ENCODE data around the gene DPP6. TPM values are rescaled to one million over a fixed set of nuclear protein-coding genes. Genes with fewer than 3 reads are reported as not detected.

DPP6 gene
- polyA plus RNA-seq, 1 donor (not counting 4 experiments of a cell fraction or from before 2014, with no cell fraction given), result not detected

DNA sequence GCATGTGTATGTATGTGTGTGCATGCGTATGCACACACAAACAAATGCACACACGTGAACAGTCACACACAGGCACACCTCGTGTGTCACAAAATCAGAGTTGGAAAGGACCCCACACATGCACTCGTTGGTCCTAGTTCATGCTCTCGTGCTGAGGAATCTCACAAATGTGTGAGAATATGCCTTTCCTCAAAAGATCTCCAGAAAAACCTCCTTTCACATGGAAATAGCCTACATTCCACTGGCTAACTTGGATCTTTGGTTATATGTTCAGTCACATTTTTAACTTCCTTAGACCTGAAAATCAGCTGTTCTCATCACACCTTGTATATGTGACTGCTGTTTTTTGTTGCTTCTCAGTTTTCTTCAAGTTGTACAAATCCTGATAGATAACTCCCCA, 256.7 kb downstream of the DPP6 start:
- Histone ChIP-seq H3K4me1 (ENCODE audit: control insufficient read depth, extremely low read depth, insufficient read depth, low read length) (no peaks in the 10 kb centered on the region), H3K4me2 (ENCODE audit: control insufficient read depth, extremely low read depth, insufficient read depth, low read depth, low read length) (no peak overlapping the region), H3K36me3 (ENCODE audit: control insufficient read depth in 2 of 2, extremely low read depth in 1 of 2, insufficient read depth in 2 of 2, low read length in 2 of 2) (no peaks in the 10 kb centered on the region), H3K9me3 (ENCODE audit: control insufficient read depth, low read depth, low read length) (no peaks in the 10 kb centered on the region), H3K9me1 (ENCODE audit: control insufficient read depth, extremely low read depth, insufficient read depth, low read length) (no peaks in the 10 kb centered on the region), H3K79me2 (ENCODE audit: control insufficient read depth, insufficient read depth, low read length) (no peaks in the 10 kb centered on the region), H3K27ac (ENCODE audit: control insufficient read depth, insufficient read depth, low read length) (no peak overlapping the region), H3K9ac (ENCODE audit: control insufficient read depth, extremely low read depth, insufficient read depth, low read length) (no peak overlapping the region), H3K27me3 (ENCODE audit: control insufficient read depth, extremely low read depth, insufficient read depth, low read length) (no peaks in the 10 kb centered on the region), H3K4me3 (ENCODE audit: control insufficient read depth in 2 of 3, extremely low read depth in 1 of 3, insufficient read depth in 2 of 3, low read depth in 1 of 3, low read length in 3 of 3) (no peak overlapping the region), H2AFZ (ENCODE audit: control insufficient read depth, low read length) (no peak overlapping the region), H4K20me1 (ENCODE audit: control insufficient read depth, extremely low read depth, insufficient read depth, low read length) (no peaks in the 10 kb centered on the region)
- dilution Hi-C loops (cut with MboI; ENCODE audit: extremely low pct_ligation_motif_present, low sequenced_read_pairs), result no loop called here
- TF ChIP-seq, protein P1, sequence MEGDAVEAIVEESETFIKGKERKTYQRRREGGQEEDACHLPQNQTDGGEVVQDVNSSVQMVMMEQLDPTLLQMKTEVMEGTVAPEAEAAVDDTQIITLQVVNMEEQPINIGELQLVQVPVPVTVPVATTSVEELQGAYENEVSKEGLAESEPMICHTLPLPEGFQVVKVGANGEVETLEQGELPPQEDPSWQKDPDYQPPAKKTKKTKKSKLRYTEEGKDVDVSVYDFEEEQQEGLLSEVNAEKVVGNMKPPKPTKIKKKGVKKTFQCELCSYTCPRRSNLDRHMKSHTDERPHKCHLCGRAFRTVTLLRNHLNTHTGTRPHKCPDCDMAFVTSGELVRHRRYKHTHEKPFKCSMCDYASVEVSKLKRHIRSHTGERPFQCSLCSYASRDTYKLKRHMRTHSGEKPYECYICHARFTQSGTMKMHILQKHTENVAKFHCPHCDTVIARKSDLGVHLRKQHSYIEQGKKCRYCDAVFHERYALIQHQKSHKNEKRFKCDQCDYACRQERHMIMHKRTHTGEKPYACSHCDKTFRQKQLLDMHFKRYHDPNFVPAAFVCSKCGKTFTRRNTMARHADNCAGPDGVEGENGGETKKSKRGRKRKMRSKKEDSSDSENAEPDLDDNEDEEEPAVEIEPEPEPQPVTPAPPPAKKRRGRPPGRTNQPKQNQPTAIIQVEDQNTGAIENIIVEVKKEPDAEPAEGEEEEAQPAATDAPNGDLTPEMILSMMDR (optimal IDR thresholded peaks at IDR 0.05 in 1 of 3, IDR thresholded peaks at IDR 0.05 in 1 of 3, conservative IDR thresholded peaks at IDR 0.05 in 1 of 3; ENCODE audit: extremely low read depth in 1 of 3, insufficient read depth in 2 of 3, low read length in 3 of 3), result no peak
- TF ChIP-seq EZH2 (IDR thresholded peaks at IDR 0.05; ENCODE audit: low read length), result no peak
- no peak for FAIRE-seq
- no peak for DNase-seq (ENCODE audit: low read depth, low spot score)

DNA sequence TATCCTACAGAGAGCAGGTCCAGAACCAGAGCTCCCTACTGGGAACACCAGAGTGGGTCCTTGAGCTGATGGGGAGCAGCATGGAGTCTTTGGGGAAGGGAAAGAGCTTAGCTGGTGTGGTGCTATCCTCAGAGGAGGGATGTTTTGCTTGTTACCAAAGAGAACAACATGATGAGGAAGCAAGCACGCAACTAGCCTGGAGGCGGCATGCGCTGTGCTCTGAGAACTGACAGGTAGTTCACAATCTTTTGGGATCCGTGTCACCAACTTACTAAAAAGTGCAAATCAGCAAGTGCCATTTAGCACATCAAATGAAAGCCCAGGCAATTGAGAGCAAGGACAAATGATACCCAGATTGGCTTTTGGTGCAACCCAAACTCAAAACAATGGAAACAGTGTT, 257.9 kb downstream of the DPP6 start:
- H3K4me3 ChIP-seq (ENCODE audit: control insufficient read depth in 2 of 3, extremely low read depth in 1 of 3, insufficient read depth in 2 of 3, low read depth in 1 of 3, low read length in 3 of 3), result no peak overlapping the region
- no peak overlapping the region for H3K9ac ChIP-seq (ENCODE audit: control insufficient read depth, extremely low read depth, insufficient read depth, low read length)
- TF ChIP-seq, protein P1 (optimal IDR thresholded peaks at IDR 0.05 in 1 of 3, IDR thresholded peaks at IDR 0.05 in 1 of 3, conservative IDR thresholded peaks at IDR 0.05 in 1 of 3; ENCODE audit: extremely low read depth in 1 of 3, insufficient read depth in 2 of 3, low read length in 3 of 3), result no peak
- no peak for TF ChIP-seq EZH2 (IDR thresholded peaks at IDR 0.05; ENCODE audit: low read length)
- no peaks in the 10 kb centered on the region for H3K9me3 ChIP-seq (ENCODE audit: control insufficient read depth, low read depth, low read length)
- no peak overlapping the region for H3K27ac ChIP-seq (ENCODE audit: control insufficient read depth, insufficient read depth, low read length)
- no peak overlapping the region for H2AFZ ChIP-seq (ENCODE audit: control insufficient read depth, low read length)
- no peaks in the 10 kb centered on the region for H4K20me1 ChIP-seq (ENCODE audit: control insufficient read depth, extremely low read depth, insufficient read depth, low read length)
- H3K4me1 ChIP-seq (ENCODE audit: control insufficient read depth, extremely low read depth, insufficient read depth, low read length), result no peaks in the 10 kb centered on the region
- H3K27me3 ChIP-seq (ENCODE audit: control insufficient read depth, extremely low read depth, insufficient read depth, low read length), result no peaks in the 10 kb centered on the region
- H3K4me2 ChIP-seq (ENCODE audit: control insufficient read depth, extremely low read depth, insufficient read depth, low read depth, low read length), result no peak overlapping the region
- no peaks in the 10 kb centered on the region for H3K9me1 ChIP-seq (ENCODE audit: control insufficient read depth, extremely low read depth, insufficient read depth, low read length)
- H3K36me3 ChIP-seq (ENCODE audit: control insufficient read depth in 2 of 2, extremely low read depth in 1 of 2, insufficient read depth in 2 of 2, low read length in 2 of 2), result no peaks in the 10 kb centered on the region
- DNase-seq (ENCODE audit: low read depth, low spot score), result no peak
- FAIRE-seq, result no peak
- no peaks in the 10 kb centered on the region for H3K79me2 ChIP-seq (ENCODE audit: control insufficient read depth, insufficient read depth, low read length)
- dilution Hi-C loops (cut with MboI; ENCODE audit: extremely low pct_ligation_motif_present, low sequenced_read_pairs), result no loop called here

Data from keratinocyte (primary cell).